ENCODE data around the gene CCDC102A.
"Not testable (repeated sequence)": the region's sequence is repeated elsewhere in the genome, so short reads cannot be mapped to it uniquely, and the experiment has no call there.

CCDC102A gene

GRCh38 chr16:57564571-57565270, 28.4 kb upstream of the CCDC102A start:
- DNase-seq = peak; percentile 46

- DNase-seq = peak; percentile 50
These were observed 27.4 kb upstream of the CCDC102A start for GRCh38 chr16:57563761-57564160.

- peak; percentile 37 for DNase-seq
These were observed 27.0 kb upstream of the CCDC102A start for GRCh38 chr16:57563487-57563750.

GRCh38 chr16:57562669-57563486, 26.5 kb upstream of the CCDC102A start:
- DNase-seq = peak; percentile 52

GRCh38 chr16:57562066-57562465, 25.7 kb upstream of the CCDC102A start:
- DNase-seq = peak; percentile 47

GRCh38 chr16:57559072-57559790, 22.9 kb upstream of the CCDC102A start:
- peak; percentile 47 for DNase-seq

GRCh38 chr16:57556941-57557541, 20.7 kb upstream of the CCDC102A start:
- no peak for DNase-seq

- peak; percentile 47 for DNase-seq
These were observed 19.5 kb upstream of the CCDC102A start for GRCh38 chr16:57555831-57556230.

GRCh38 chr16:57551057-57551456, 14.7 kb upstream of the CCDC102A start:
- no peak for DNase-seq

GRCh38 chr16:57549730-57550129, 13.4 kb upstream of the CCDC102A start:
- DNase-seq = no peak

- no peak for DNase-seq
These were observed 12.0 kb upstream of the CCDC102A start for GRCh38 chr16:57548408-57548807.

GRCh38 chr16:57547524-57547923, 11.2 kb upstream of the CCDC102A start:
- DNase-seq = not testable (repeated sequence)

- DNase-seq = peak; percentile 64
These were observed 7.8 kb upstream of the CCDC102A start for GRCh38 chr16:57544124-57544653.

GRCh38 chr16:57541754-57542435, 5.5 kb upstream of the CCDC102A start:
- DNase-seq = peak; percentile 57

- DNase-seq = peak; percentile 56
These were observed 4.8 kb upstream of the CCDC102A start for GRCh38 chr16:57540906-57541753.

- peak; percentile 55 for DNase-seq
These were observed 4.0 kb upstream of the CCDC102A start for GRCh38 chr16:57540387-57540786.

GRCh38 chr16:57539072-57539796, 2.9 kb upstream of the CCDC102A start:
- peak; percentile 52 for DNase-seq

GRCh38 chr16:57538235-57538721, 1.9 kb upstream of the CCDC102A start:
- no peak for DNase-seq

- DNase-seq = peak; percentile 62
These were observed 1.3 kb upstream of the CCDC102A start for GRCh38 chr16:57537581-57538234.

- no peak for DNase-seq
These were observed 779 bp upstream of the CCDC102A start for GRCh38 chr16:57537194-57537505.
